Ureter (tissue), 1 donor: ENCODE measurements around the gene TTC34. TPM values are rescaled to one million over a fixed set of nuclear protein-coding genes. Genes with fewer than 3 reads are reported as not detected.
A peak's percentile ranks its signal among the peaks of the same experiment; 100 is the strongest.

ENCODE experiments used
- DNase-seq: peaks from one replicate; pipeline ENCODE4 v3.0.0-alpha.2; 2020; ENCODE audit warnings: low spot score
- total RNA-seq: library from RNA; stranded (reverse); gene quantifications from one replicate; pipeline ENCODE4 v1.2.4, GENCODE V29; 2023
- donor health status: DM: yes; HTN: yes; CAD: no.

The TTC34 gene
- total RNA-seq, 1 donor from 2014 or later = 3.0 TPM

DNA sequence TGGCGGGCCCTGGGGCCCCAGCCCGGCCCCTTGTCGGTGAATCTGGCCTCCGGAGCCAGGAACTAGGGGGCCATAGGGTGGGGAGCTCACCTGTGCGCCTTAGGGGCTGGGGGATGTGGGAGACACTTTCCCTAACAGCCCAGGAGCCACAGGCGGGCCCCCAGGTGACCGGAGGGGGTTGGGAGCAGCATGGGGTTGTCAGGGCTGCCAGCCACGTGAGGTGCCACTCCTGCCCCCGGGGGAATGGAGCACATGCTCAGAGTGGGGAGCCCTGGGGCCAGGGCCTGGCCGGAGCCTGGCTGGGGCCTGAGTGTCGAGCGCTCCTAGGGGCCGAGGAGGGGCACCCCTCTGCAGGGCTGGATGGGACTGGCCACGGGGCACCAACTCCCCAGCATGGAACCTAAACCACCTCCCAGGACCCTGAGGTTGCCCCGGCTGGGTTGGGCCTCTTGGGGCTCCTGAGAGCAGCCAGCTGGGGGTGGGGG is 195.1 kb downstream of the TTC34 start:
- DNase-seq = peak; percentile 40

DNA sequence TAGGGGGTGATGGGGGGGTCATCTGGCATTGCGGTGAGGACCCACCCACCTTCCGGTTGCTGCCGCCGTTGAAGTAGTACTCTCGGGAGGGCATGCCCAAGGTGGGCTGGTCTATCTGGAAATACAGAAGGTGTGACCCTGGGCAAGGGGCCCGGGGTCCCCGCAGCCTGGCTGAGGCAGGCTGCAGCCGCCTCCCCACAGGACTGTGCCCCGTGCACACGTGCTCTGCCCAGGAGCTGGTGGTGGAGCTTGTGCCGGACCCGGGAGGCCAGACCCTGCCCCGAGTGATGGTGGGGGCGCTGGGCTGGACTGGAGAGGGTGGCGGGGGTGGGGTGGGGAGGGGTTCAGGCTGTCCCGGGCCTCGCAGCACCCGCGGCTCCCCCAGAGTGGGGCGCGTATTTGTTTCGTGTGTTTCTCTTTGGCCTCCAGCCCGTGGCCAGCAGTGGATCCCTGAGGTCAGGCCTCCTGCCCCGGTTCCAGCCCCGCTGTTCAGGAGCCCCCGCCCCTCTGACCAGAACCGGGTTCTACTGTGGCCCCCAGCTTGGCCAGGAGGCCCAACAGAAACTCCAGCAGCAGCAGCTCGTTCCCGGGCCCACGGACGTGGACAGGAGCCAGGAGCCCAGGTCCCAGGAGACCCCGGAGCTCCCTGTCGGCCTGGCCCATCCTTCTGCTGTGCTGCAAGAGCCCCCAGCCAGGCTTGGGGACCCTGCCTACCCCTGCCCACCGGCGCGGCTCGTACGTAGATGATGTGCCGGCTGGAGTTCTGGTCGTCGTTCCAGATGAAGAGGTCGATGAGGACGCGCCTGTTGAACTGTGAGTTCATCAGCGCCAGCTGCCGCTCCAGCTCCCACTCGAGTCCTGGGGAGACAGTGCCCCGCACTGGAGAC is 195.7 kb downstream of the TTC34 start:
- DNase-seq = peak; percentile 39

DNA sequence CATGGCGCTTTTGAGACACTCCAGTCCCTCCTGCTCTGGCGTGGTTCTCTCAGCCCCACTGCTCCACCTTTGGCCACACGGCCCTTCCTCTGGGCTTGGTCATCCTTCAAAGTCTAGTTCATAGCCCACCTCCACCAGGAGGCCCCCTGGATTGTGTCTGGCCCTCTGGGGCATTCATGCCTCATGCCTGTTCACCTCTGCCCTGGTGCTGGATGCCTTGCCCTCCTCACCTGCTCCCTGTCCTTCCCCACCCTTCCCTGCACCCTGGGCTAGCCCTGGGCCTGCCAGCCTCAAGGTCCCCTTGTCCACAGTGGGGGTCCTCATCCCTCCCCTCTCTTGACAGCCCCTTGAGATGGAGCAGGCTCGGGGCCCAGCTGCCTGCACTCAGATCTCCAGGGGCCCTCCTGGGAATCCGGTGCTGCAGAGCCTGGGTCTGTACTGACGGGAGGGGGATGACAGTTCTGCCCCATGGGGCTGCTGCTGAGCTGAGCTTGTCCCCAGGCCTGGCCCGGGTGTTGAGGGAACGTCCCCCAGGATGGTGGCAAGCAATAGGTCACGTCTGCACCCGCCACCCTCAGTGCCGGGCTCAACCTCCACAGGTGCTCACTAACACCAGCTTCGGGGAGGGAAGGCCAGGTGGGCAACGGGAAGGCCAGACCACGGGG is 196.5 kb downstream of the TTC34 start:
- DNase-seq = peak; percentile 30

DNA sequence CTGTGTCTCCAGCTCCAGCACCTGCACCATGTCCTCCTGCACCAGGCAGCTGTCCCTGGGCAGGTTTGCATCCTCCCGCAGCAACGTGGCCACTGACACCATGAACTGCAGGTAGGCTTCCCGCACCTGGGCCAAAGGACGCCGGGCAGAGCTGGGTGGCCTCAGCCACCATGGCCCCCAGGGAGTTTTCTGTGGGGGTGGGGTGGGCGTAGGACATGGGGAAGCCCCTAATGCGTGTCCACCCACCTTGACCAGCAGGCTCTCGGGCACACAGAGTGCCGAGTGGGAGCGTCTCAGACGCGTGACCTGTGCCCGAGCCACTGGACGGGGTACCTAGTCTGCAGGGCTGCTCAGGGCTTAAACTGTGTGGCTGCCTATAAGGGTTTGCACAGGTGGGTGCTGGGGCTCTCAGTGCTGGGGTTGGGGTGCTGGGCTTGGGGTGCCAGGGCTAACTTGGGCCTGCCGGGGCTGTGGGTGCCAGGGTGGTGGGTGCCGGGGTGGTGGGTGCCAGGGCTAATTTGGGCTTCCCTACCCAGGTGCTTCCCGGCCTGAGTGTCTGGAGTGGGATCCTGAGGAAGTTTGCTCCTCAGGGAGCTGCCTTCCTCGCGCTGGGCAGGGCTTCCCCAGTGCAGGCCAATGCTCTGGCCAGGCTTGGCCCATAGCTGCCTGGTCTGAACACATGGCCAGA is 197.2 kb downstream of the TTC34 start:
- DNase-seq = peak; percentile 32

DNA sequence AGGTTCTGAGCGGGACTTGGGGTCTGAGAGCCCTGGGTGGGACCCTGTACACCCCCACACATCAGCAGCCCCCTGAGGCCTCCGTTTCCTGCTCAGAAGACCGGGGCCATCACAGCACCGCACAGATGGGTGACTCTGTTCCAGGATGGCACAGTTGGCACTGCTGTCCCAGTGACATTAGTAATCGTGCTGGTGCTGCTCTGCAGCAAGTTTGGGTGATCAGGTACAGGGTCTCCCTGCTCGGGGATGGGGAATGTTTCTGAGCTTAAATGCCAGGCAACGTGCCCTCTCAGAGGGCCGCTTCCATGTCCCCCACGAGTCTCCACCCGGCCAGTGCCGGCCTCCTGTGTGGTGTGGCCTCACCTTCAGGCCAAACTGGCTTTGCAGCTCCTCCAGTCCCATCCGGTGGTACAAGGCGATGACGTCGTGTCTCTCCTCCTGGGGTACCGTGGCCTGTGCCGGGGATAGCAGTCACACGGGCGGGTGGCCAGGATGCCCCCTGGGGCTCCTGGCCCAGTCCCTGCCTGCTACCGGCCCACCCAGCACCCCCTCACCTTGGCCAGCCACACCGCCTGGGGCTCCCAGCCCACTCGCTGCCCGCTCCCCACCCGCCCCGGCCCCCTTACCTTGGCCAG is 197.9 kb downstream of the TTC34 start:
- peak; percentile 43 for DNase-seq

DNA sequence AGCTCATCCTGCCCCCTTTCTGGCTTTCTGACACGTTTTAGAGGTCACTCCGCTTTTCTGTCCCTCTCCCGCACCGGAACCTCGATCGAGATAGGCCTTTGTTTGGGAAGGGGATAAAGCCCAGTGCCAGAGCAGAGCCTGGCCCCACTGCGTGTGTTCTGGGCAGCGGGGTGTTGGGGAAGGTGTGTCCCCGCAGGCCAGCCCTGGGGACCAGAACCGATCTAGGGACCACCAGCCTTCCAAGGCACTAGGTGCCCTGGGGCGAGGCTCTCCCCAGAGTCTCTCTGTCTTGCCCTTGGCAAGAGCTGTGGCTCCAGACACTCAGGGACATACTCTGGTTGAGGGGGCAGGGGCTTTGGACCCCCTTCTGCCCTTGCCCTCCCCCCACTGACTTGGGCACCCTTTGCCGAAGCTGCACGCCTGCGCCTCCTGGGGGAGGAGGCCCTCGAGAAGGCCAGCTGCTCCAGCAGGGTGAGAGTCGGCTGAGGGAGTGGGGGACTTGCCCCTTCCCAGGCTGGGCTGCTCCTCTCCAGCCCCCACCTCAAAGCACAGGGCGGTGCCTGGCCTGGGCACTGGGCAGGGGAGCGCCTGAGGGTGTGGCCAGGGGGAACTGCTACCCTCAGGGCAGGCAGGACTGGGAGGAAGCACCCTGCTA is 198.5 kb downstream of the TTC34 start:
- no peak for DNase-seq

DNA sequence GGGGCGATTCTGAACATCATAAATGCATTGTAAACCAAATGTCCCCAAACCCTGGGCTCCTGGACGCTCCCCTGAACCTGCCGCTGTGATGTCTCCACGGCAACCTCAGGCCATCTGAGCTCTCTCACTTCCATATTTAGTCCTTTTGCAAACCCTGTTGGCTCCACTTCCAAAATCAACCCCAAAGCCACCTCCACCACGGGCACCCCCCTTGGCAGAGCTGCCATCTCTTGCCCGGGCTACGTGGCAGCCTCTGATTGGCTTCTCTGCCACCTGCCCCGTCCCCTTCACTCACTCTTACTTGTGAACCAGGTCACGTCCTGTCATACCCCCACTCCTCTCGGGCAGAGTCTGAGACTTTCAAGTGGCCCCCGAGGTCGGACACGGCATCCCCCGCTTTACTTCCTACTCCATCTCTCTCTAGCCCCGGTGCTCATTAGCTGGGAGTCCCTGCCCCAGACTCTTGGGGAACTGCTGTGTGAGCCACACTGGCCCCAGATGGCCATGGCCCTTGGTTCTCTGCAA is 199.1 kb downstream of the TTC34 start:
- DNase-seq = peak; percentile 35

DNA sequence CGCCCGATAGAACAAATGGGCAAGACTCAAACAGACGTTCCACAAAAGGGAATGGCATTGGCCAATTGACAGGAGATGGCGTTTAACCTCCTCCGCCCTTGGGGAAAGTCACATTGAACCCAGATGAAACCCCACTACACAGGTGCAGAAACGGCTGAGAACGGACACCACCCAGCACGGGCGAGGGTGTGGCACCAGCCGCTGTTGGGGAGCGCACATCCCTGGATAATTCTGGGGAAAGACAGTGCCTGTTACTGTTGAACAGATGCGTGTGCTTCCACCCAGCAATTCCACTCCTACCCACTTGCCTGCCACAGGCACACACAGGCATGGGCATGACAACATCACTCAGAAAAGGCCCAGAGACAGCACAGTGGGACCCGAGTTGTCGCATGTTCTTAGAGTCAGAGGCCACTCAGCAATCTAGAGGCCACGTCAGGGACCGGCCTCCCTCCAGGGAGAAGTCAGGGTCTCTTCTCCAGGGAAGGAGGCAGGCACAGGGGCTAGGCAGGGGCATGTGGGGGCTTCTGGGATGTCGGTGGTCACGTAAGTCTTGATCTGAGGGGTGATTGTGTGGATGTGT is 199.7 kb downstream of the TTC34 start:
- DNase-seq = peak; percentile 37

DNA sequence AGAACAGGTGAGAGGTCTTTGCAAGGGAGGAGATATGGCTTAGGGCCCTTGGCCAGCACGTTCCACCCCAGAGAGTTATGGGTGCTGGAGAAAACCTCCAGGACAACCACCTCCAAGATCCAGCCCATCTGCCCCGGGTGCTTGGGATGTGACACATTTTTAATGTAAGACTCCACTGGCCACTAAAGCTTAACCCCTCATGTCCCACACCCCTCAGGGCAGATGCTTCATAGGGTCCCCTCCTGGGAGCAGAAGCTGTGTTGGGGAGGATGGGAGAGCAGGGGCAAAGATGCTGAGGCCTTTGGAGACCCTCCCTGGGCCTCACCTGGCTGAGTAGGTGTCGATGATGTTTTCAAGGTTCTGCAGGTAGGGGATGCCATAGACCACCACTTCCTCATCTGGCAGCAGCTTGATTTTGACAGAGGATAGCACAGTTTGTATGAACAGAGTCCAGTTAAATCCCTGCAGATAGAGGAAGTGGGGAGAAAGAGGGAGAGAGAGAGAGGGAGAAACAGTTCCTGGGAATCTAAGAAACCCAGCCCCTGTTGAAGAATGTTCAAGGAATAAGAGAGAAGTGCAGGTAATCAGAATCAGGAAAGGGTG is 203.1 kb downstream of the TTC34 start:
- peak; percentile 36 for DNase-seq

DNA sequence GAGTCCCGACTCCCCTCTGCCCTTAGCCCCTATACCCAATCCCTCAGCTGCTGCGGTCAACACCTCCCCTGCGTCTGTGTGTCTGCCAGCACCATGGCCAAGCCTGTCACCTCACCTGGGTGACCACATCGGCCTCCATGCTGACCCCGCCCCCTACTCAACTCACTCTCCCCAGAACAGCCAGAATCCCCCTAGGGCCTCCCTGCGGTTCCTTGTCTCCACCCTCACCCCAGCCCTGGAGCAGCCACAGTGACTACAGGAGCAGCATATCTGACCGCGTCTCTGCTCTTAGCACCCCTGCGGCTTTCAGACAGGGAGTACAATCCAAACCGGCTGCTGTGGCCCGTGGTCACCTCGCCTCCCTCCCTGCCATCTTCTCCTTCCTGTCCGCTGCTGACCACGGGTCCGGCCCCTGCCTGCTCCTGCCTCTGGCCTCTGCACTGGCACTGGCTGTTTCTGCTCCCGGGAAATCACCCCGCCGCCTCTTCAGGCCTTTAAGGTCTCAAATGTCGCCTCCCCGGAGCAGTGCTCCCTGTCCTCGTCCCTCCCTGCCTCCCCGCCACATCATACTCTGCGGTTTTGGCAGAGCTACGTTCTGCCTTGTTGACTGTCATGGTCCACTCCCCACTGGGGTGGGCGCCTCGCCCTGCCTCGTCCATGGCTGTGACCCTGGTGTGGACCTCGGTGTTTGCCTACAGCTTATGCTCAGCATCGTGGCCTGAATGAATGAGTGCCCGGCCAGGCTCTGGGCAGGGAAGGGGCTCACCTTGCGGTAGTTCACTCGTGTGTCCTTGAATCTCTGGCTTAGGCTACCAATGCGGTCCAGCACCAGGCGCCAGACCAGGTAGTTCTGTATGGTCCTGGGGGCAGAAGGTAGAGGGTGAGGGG is 203.8 kb downstream of the TTC34 start:
- DNase-seq = no peak

DNA sequence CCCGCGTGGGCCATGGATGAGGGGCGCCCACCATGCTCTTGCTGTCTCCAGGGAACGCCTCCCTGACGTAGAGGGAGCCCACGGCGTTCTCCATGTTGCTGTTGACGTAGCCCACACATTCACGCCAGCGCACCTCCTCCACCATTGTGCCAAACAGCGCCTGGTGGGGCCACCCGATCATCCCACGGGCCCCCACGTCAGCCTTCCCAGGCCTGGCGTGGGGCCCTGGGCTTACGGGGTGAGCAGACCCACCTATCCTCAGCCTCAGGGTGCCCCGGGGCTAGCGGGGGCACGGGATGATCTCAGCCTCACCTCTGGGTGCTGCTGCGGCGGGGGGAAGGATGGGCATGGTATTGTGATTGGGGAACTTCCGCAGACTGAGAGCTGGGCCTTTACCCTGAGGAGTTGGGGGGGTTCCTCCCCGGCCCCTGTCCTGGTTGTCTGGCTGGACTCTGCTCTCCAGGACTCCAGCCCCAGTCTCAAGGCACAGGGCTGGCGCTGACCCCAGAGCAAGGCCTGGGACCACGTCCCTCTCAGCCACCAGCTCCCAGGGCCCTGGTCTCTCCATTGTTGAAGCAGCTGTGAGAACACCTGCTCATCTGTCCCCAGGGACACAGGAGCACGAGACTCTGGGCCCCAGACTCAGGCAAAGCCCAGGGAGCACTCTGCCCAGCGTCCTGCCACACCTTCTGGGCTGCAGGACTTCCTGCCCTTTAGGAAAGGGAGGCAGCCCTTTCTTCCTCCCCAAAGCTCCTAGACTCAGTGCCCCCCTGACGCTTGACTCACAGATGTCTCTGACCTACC is 204.8 kb downstream of the TTC34 start:
- no peak for DNase-seq

DNA sequence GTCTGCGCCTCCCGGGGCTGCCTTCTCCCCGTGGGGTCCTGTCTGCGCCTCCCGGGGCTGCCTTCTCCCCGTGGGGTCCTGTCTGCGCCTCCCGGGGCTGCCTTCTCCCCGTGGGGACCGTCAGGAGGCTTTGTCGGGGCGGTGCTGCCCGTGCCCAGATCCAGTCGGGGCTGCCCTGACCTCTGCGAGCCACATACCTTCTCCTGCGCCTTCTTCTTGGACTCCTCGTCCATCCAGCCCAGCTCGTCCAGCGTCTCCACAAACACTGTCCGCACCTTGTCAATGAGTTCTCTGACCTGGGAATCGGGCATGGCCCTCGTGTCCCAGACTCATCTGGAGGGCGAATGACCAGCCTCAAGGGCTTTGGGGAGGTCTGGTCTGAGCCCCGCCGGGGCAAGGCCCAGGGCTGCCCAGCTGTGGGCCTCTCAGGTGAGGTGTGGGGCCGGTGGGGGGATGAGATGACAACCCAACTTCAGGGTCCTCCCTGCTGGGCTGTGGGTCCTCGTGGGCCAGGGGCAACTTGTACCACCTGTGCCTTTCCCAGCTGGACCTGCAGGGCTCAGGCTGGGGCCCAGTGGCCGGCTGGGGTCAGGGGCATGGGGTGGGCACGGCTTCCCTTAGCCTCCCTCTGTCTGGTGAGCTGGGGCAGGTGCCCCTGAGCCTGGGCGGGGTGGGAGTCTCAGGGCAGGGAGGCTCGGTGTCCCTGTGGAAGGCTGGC is 205.5 kb downstream of the TTC34 start:
- DNase-seq = no peak

DNA sequence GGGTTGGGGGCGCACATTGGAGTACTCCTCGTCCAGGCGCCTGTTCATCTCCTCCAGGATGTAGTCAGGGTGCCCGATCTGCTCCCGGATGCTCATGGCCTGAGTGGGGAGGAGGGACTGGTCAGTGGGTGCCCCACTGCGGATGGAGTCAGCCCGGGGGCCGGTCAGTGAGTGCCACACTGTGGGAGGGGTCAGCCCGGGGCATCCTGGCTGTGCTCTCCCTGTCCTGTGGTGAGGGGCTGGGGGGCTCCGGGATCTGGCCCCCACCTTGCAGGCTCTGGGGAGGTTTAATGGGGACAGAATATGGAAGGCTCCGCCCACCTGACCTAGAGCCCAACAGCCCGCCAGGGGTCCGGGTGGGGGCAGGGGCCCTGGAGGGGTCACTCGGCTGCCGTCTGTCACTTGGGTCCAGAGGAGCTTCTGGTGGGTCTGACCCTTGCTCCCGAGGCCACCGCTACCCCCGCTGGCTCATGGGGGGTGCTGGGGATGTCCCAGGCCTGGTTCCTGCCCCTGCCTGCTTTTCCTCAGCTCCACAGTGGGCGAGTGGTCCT is 206.2 kb downstream of the TTC34 start:
- DNase-seq = no peak

DNA sequence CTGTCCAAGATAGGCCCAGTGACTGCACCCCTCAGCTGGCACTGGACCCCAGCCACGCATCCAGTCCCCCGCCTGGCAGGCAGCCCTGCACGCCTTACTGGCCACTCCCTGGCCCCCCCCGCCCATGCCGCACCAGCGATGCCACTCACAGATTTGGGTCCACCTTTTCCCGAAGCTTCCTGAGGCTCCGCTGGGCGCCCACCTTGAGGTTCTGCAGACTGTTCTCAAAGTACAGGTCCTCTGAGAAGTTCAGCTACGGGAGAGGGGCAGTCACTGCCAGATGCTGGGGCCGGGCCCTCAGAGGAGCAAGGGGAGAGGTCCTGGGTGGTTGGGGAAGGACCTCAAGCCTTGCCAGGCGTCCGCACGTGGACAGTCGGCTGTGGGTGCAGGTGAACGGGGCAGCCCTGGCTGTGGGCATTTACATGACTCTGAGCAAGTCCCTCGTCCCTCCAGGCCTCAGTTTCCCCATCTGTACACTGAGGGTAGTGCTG is 206.8 kb downstream of the TTC34 start:
- no peak for DNase-seq

DNA sequence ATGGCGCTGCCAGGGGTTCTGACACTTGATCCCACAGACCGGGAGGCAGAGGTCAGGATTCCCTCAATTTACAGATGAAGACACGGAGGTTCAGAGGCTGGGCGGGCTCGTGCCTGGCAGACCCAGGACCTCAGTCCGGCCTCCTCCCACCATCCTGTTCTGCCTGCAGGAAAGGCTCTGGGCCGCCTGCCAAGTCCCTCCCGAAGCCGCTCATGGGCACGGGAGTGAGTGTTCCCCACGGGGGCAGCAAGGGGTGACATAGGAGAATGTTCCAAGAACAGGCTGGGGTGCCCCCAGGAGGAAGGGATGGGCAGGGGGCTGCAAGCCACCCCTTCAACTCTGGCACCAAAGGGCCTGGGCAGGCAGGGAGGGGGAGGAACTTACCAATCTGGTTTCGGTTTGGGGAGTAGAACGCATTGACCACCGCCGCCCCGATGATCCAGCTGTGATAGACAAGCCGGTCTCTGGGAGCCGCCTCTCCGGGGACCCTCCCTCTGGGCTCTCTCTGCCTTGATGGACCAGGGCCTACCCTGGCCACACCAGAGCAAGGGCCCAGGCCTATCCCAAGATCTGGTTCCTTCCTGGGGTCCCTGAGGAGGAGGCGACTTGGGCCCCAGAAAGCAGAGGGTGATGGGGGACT is 207.4 kb downstream of the TTC34 start:
- DNase-seq = no peak

DNA sequence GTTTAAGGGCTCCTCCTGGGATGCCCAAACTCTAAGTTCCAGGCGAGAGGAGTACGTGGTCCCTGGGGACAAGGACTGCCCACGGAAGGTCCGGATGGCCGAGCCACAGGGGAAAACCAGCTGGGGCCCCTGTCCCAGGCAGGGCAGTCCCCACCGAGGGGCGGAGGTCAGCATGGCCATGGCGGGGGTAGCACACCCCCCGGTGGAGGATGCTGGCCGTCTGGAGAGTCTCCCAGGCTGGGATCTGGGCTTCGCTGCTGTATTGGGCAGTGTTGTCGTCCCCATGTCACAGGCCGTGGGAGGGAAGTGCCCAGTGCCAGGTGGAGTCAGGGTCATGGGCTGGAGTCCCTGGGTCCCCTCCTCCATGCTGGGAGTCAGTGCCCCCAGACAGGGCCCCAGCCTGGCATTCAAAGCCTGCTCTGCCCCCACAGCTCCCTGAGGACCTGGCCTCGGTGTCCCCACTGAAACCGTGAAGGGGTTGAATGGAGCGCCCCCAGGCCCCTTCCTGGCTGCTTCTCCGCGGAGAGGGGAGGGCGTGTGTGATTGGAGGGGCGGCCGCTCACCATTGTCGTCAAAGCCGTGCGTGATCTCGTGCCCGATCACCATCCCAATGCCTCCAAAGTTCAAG is 208.1 kb downstream of the TTC34 start:
- no peak for DNase-seq
